GM10847 (cell line): ENCODE data around the gene IL10RA.

Experiments
- POLR2A ChIP-seq: IDR thresholded peaks from 2 replicates; pipeline ENCODE4 v1.6.1; 2011; ENCODE audit not compliant: insufficient read length; ENCODE audit errors: extremely low read depth

Gene IL10RA

GRCh38 chr11:117985953-117986887 is at the start of gene IL10RA:
IL10RA (plus strand) TSS chr11:117986394; CDS start chr11:117986468, 74 bp downstream.
- TF ChIP-seq POLR2A = peak; percentile 92

DNA sequence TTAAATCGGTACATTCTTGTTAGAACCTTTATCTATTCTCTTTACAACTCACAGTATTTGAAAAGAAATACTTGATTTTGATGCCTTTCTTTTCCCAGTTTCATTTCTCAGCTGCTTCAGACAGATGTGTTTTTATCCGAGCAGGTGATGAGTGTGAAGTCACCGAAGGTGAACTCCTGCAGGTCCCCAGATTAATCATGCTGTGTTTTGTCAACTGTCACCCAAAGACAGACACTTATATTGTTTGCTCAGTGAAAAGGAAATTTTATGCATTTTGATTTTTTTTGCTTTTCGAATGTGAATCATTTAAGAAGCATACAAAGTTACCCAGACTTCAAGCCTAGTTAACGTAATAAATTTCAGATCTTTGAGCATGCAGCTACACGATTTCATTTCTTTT is 49.2 kb upstream of the IL10RA start:
- TF ChIP-seq POLR2A = no peak

GRCh38 chr11:117940736-117941135 is 45.5 kb upstream of the IL10RA start:
- TF ChIP-seq POLR2A = no peak

DNA sequence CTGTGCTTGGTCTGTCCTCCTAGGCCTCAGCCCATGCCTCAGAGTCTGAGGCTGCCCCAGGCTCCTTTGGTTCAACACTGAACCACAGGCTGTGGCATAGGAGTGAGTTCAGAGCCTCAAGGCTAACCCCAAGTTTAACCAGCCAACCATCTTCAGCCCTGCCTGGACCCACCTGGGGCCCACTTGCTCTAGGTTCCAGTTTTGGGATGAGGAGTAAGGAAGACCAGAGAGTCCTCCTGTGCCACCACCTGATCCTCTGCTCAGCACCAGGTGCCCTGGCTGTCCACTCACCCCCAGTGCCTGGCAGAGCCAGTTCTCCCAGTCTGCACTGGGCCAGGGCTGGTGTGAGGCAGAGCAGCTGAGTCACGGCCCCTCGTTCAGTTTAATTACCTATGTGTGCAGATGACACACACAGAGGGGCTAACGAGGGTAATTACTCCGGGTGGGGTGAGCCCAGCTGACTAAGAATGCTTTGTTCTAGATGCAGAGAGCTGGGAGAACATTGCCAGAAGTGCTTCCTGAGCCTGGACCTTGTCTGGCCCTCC is 45.0 kb upstream of the IL10RA start:
- TF ChIP-seq POLR2A = no peak

- TF ChIP-seq POLR2A = no peak
These were observed 44.1 kb upstream of the IL10RA start for GRCh38 chr11:117941976-117942654.

DNA sequence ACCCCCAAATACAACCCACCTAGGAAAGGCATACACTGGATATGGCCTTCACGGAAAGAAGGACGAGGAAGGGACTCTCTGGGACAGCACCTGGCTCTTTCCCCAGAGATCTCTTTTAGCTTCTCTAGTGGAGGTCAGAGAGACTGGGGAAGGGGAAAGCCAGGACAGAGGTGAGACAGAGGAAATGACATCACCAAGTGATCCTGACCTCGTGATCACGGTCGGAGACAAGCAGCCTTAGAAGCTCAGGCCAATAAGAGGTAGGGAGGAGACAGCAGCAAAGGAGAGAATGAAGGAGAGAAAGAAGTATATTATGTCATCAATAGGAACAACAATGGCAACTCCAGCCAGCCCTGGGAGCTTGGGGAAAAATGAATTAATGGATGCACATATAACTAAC is 41.6 kb upstream of the IL10RA start:
- no peak for TF ChIP-seq POLR2A

- TF ChIP-seq POLR2A = no peak
These were observed 41.0 kb upstream of the IL10RA start for GRCh38 chr11:117945047-117945810.

DNA sequence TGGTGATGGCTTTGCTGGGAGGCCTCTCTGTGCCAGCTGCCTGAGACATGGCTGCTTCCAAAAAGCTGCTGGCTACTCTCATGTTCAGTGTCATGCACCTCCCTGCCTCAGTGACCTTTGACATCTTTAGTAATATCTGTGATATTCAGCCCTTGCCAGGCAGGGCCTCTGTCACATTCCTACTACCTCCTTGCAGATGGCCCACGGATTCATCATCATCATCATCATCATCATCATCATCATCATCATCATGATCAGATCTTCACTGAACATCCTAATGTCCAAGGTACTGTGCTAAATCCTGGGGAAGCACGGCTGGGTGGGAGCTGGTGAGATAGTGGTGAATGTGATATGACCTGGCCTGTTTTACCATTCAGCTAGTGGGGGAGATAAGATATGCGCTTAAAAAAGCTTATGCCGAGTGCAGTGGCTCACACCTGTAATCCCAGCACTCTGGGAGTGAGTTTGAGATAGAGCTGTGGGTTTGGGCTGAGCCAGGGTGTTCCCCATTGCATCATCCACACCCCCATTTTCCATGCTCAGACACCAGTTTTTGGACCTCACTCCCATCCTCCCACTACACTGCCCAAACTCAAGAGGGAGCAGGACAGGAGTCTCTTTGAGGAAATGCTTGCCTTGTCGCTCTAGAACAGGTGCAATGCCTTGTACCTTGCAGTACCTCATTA is 39.9 kb upstream of the IL10RA start:
- TF ChIP-seq POLR2A = no peak

GRCh38 chr11:117946842-117947526 is 39.2 kb upstream of the IL10RA start:
- TF ChIP-seq POLR2A = no peak

- no peak for TF ChIP-seq POLR2A
These were observed 37.1 kb upstream of the IL10RA start for GRCh38 chr11:117949062-117949461.

DNA sequence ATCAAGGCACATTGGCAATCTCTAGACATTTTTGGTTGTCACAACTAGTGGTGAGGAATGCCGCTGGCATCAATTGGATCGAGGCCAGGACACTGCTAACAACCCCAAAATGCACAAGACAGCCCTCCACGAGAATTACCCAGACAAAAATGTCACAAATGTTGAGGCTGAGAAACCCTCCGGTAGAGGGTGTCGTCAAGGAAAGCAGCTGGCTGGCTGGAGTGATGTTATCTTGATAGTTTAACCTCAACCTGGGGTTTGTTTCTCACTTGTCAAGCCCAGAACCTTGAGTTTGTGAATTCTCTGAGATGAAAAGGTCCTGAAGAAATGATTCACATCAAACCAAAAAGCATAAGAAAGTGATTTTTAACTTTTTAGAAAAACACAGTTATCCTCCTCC is 35.9 kb upstream of the IL10RA start:
- no peak for TF ChIP-seq POLR2A

- no peak for TF ChIP-seq POLR2A
These were observed 34.9 kb upstream of the IL10RA start for GRCh38 chr11:117950993-117951961.
